ENCODE data around the gene MOGAT1. TPM values are rescaled to one million over a fixed set of nuclear protein-coding genes. Genes with fewer than 3 reads are reported as not detected.

MOGAT1 gene
- total and polyA plus RNA-seq, 9 of the 15 experiments (the other 6 are each of a cell fraction or from before 2014, with no cell fraction given) = not detected

- TF ChIP-seq DMBX1 (CRISPR knock-in tag; IDR thresholded peaks at IDR 0.05; ENCODE audit: borderline replicate concordance) (peak; percentile 15; the same call in 1 of the 2 replicates), ZNF76 (CRISPR knock-in tag; IDR thresholded peaks at IDR 0.05; ENCODE audit: borderline replicate concordance) (no peak)
These were observed 1.0 kb upstream of the MOGAT1 start (continued) for GRCh38 chr2:222670191-222671038.

GRCh38 chr2:222672068-222672401 is 577 bp downstream of the MOGAT1 start:
- no peak overlapping the region for H3K9ac ChIP-seq (ENCODE audit: insufficient read depth in 1 of 2, low read depth in 2 of 2, low read length in 2 of 2)
- ChIA-PET POLR2A (no interaction called here), CTCF (ENCODE audit: low intra/inter-chr PET ratio) (no interaction called here)
- no peak for FAIRE-seq
- in situ Hi-C loops (cut with MboI) = no loop called here
- H3K27me3 ChIP-seq (ENCODE audit: control insufficient read depth in 2 of 2, insufficient read depth in 2 of 2, low read length in 2 of 2) = no peaks in the 10 kb centered on the region
- DNase-seq (ENCODE audit: extremely low read depth in 1 of 4, low spot score in 3 of 4) = no peak
- H3K27ac ChIP-seq (ENCODE audit: extremely low read depth, low read depth, low read length) = no peak overlapping the region
- H3K36me3 ChIP-seq (ENCODE audit: control insufficient read depth, insufficient read depth, low read length) = no peaks in the 10 kb centered on the region
- H2AFZ ChIP-seq (ENCODE audit: low read depth, low read length) = peak overlapping the region; percentile 24; the same call in 1 of the 2 replicates
- no peak overlapping the region for H3K4me3 ChIP-seq
- H3K79me2 ChIP-seq (ENCODE audit: control insufficient read depth, insufficient read depth, low read length) = no peaks in the 10 kb centered on the region
- no peak for ATAC-seq
- TF ChIP-seq ZNF717 (CRISPR knock-in tag; IDR thresholded peaks at IDR 0.05) (no peak), ZFP1 (CRISPR knock-in tag; IDR thresholded peaks at IDR 0.05) (no peak), RBM17 (IDR thresholded peaks at IDR 0.05; ENCODE audit: borderline replicate concordance, low read depth, low read length) (no peak), ZNF518B (CRISPR knock-in tag; IDR thresholded peaks at IDR 0.05) (no peak), MECOM (CRISPR knock-in tag; IDR thresholded peaks at IDR 0.05) (no peak), CHD2 (IDR thresholded peaks at IDR 0.05; ENCODE audit: low read depth, low read length) (no peak), SP2 (IDR thresholded peaks at IDR 0.05; ENCODE audit: extremely low read depth, low read depth, low read length, poor library complexity, severe bottlenecking) (no peak)
- peaks cover 6 to 8% of the 10 kb centered on the region in 2 experiments; a peak in 3 of 5 replicates for H3K4me1 ChIP-seq (replicated peaks in 1 of 2; ENCODE audit: control insufficient read depth in 2 of 2, insufficient read depth in 2 of 2, low read length in 2 of 2)
- no peaks in the 10 kb centered on the region for H4K20me1 ChIP-seq (replicated peaks; ENCODE audit: control insufficient read depth, insufficient read depth, low read length)
- H3K9me3 ChIP-seq (replicated peaks; ENCODE audit: control insufficient read depth, insufficient read depth, low read depth, low read length) = no peaks in the 10 kb centered on the region
- WGBS (ENCODE audit: insufficient coverage, low coverage, missing lambda C conversion rate) = 28% methylated on average over 10 of the region's 10 CpGs
- H3K9me1 ChIP-seq (ENCODE audit: control insufficient read depth, insufficient read depth, low read length) = no peaks in the 10 kb centered on the region
- no peak overlapping the region; the same call in 1 of the 2 replicates for H3K4me2 ChIP-seq (ENCODE audit: insufficient read depth, low read length)
- intact Hi-C loops (cut with micrococcal nuclease) = no loop called here
- BruUV-seq (replicated peaks) = no TSS peak
